Endothelial cell of umbilical vein (primary cell): ENCODE results near the gene LIMCH1.

Source experiments
- EZH2 ChIP-seq: IDR thresholded peaks from 2 replicates; pipeline ENCODE4 v1.6.1; 2012; ENCODE audit warnings: borderline replicate concordance, low read depth, mild to moderate bottlenecking, moderate library complexity, low read length, inconsistent platforms; ENCODE audit not compliant: severe bottlenecking
- MYC ChIP-seq: IDR thresholded peaks from one replicate; pipeline ENCODE4 v1.6.1; 2011; ENCODE audit warnings: mild to moderate bottlenecking, low read depth, low read length
- POLR2A ChIP-seq: IDR thresholded peaks from 2 replicates; pipeline ENCODE4 v1.6.1; 2012; ENCODE audit warnings: low read depth, mild to moderate bottlenecking, control low read depth, low read length

DNA sequence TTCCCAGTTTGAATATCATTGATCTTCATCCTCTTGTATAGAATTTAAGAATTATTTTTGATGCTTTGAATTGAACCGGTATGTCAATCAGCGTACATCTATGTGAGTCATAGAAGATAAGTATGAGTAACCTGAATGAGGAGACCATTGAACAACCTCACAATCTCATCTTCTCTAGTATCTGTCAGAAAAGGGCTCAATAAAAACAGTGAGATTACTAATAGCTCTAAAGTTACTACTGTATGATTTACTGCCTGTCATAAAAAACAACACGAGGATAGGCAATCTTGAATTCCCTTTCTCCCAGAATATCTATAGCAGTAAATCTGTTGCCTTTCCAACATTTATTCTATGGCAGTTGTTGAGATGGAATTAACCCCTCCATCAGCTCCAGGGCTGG, 174.5 kb downstream of the LIMCH1 start:
- no peak for TF ChIP-seq EZH2
- TF ChIP-seq MYC, result no peak
- no peak for TF ChIP-seq POLR2A
